Osteocyte (in vitro differentiated cells): ENCODE measurements around the gene PLEKHB1. TPM values are rescaled to one million over a fixed set of nuclear protein-coding genes. Genes with fewer than 3 reads are reported as not detected.

ENCODE experiments used
- DNase-seq: peaks from one replicate; pipeline ENCODE4 v3.0.0; 2021; ENCODE audit warnings: mixed read lengths; ENCODE audit not compliant: unreplicated experiment; ENCODE audit errors: extremely low spot score
- H3K27ac Mint-ChIP-seq: one replicate; pipeline ENCODE4 v1.8.0; 2021; ENCODE audit warnings: mild to moderate bottlenecking, mixed read lengths; ENCODE audit not compliant: unreplicated experiment
- H3K27me3 Mint-ChIP-seq: one replicate; pipeline ENCODE4 v1.8.0; 2021; ENCODE audit warnings: mixed read lengths; ENCODE audit not compliant: unreplicated experiment
- H3K36me3 Mint-ChIP-seq: one replicate; pipeline ENCODE4 v1.8.0; 2021; ENCODE audit warnings: mixed read lengths; ENCODE audit not compliant: unreplicated experiment
- H3K4me1 Mint-ChIP-seq: one replicate; pipeline ENCODE4 v1.8.0; 2021; ENCODE audit warnings: mixed read lengths; ENCODE audit not compliant: unreplicated experiment
- H3K4me3 Mint-ChIP-seq: one replicate; pipeline ENCODE4 v1.8.0; 2021; ENCODE audit warnings: mild to moderate bottlenecking, moderate library complexity, mixed read lengths; ENCODE audit not compliant: unreplicated experiment
- H3K9me3 Mint-ChIP-seq: one replicate; pipeline ENCODE4 v1.8.0; 2021; ENCODE audit warnings: mixed read lengths; ENCODE audit not compliant: unreplicated experiment
- total RNA-seq: library from RNA; stranded (reverse); gene quantifications from 2 replicates; pipeline ENCODE4 v1.2.1, GENCODE V29; 2021
- TF ChIP-seq, protein P1 (sequence below): fragments of 200-600 bp; sonication (generic); IDR thresholded peaks from 2 replicates; pipeline ENCODE4 v1.5.0; 2021; ENCODE audit warnings: antibody characterized with exemption, mild to moderate bottlenecking, moderate library complexity

The PLEKHB1 gene
- total RNA-seq, 1 donor from 2014 or later: 0.78 TPM

DNA sequence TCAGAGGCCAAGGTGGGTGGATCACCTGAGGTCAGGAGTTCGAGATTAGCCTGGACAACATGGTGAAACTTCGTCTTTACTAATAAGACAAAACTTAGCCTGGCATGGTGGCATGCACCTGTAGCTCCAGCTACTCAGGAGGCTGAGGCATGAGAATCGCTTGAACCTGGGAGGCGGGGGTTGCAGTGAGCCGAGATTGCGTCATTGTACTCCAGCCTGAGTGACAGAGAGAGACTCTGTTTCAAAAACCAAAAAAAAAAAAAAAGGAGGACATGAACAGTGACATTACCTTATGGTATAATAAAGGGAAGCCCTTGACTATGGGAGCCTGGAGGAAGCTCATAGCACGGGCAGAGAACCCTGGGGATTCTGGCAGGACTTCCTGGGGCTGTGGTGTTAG, 16.5 kb upstream of the PLEKHB1 start:
- Mint-ChIP-seq H3K4me1 (peaks cover 5% of the 10 kb centered on the region), H3K27ac (no peak overlapping the region), H3K4me3 (no peak overlapping the region), H3K27me3 (peaks cover 14% of the 10 kb centered on the region), H3K36me3 (no peaks in the 10 kb centered on the region), H3K9me3 (no peaks in the 10 kb centered on the region)
- TF ChIP-seq, protein P1, sequence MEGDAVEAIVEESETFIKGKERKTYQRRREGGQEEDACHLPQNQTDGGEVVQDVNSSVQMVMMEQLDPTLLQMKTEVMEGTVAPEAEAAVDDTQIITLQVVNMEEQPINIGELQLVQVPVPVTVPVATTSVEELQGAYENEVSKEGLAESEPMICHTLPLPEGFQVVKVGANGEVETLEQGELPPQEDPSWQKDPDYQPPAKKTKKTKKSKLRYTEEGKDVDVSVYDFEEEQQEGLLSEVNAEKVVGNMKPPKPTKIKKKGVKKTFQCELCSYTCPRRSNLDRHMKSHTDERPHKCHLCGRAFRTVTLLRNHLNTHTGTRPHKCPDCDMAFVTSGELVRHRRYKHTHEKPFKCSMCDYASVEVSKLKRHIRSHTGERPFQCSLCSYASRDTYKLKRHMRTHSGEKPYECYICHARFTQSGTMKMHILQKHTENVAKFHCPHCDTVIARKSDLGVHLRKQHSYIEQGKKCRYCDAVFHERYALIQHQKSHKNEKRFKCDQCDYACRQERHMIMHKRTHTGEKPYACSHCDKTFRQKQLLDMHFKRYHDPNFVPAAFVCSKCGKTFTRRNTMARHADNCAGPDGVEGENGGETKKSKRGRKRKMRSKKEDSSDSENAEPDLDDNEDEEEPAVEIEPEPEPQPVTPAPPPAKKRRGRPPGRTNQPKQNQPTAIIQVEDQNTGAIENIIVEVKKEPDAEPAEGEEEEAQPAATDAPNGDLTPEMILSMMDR: no peak
- DNase-seq: no peak

DNA sequence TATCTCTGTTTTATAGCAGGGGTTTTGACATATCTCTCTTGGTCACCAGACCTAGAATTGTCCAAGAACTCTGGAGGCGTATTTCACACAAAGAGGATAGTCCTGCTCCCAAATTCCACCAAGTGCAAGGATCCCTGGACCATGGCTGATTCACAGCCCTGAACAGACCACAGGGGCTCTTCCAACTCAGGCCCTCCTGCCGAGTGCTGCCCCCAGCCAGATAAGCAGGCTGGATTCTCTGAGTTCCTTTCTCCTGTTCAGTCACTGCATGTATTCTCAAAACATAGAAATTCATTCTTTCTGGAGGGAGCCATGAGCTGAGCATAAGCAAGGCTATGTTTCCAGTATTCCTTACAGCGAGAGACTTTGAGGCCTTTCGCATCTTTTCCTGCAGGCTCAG, 13.4 kb upstream of the PLEKHB1 start:
- TF ChIP-seq, protein P1: no peak
- Mint-ChIP-seq H3K36me3 (no peaks in the 10 kb centered on the region), H3K27ac (no peak overlapping the region), H3K9me3 (no peaks in the 10 kb centered on the region), H3K27me3 (peaks cover 10% of the 10 kb centered on the region), H3K4me3 (no peak overlapping the region), H3K4me1 (no peaks in the 10 kb centered on the region)
- DNase-seq: no peak

DNA sequence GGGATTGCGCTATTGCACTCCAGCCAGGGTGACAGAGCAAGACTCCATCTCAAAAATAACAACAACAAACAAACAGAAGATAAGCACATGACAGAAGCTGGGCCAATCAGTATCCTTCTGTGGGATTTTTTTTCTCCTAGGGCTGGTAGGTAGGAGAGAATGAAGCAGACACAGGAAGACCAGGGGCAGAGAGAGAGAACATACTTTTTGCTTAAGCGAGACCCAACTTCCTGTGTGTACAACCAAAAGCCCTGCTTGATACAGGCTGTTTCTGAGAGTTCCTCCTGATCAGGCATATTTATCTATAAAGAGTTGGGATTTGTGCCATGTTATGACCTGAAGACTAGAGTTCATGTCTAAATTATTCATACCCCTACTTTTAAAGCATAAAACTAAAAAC, 12.4 kb upstream of the PLEKHB1 start:
- no peak overlapping the region for H3K27ac Mint-ChIP-seq
- peaks cover 6% of the 10 kb centered on the region for H3K27me3 Mint-ChIP-seq
- DNase-seq: no peak
- no peaks in the 10 kb centered on the region for H3K9me3 Mint-ChIP-seq
- TF ChIP-seq, protein P1: no peak
- no peak overlapping the region for H3K4me3 Mint-ChIP-seq
- no peaks in the 10 kb centered on the region for H3K4me1 Mint-ChIP-seq
- H3K36me3 Mint-ChIP-seq: no peaks in the 10 kb centered on the region

DNA sequence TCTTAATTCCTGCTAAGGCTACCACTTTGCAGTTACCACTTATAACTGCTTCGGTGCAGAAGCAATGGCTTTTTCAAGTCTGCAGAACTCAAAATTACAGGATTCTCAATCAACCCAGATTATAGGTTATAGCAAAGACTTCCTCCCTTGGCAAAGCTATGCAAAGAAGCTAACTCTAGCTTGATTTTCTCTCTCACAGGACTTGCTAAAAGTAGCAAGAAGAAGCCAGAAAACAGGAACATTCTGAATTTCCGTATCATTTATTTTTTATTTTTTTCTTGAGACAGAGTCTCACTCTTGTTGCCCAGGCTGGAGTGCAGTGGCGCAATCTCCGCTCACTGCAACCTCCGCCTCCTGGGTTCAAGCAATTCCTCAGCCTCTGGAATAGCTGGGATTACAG, 10.7 kb upstream of the PLEKHB1 start:
- no peak for DNase-seq
- Mint-ChIP-seq H3K4me3 (no peak overlapping the region), H3K27me3 (peaks cover 6% of the 10 kb centered on the region), H3K27ac (no peak overlapping the region), H3K9me3 (no peaks in the 10 kb centered on the region), H3K36me3 (no peaks in the 10 kb centered on the region), H3K4me1 (no peaks in the 10 kb centered on the region)
- TF ChIP-seq, protein P1: no peak

DNA sequence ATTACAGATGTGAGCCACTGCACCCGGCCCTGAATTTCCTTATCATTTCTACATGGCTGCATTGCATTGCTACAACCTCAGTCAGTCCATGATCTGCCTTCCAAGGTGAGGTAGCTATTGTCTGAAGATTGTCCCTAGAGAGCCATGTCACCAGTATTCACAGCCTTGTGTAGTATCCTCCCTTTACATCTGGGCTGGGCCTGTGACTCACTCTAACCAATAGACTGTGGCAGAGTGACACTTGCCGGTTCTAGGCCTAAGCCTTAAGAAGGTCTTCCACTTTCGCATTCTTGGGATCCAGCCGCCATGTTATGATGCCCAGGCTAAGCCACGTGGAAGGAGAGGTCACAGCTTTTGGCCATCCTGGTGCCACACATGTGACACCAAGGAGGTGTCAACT, 10.1 kb upstream of the PLEKHB1 start:
- TF ChIP-seq, protein P1: no peak
- H3K4me1 Mint-ChIP-seq: no peaks in the 10 kb centered on the region
- H3K9me3 Mint-ChIP-seq: no peaks in the 10 kb centered on the region
- H3K27me3 Mint-ChIP-seq: peaks cover 7% of the 10 kb centered on the region
- DNase-seq: no peak
- no peak overlapping the region for H3K4me3 Mint-ChIP-seq
- no peak overlapping the region for H3K27ac Mint-ChIP-seq
- H3K36me3 Mint-ChIP-seq: no peaks in the 10 kb centered on the region
